GM19099 (cell line): Measurements from ENCODE around the gene MUC20.
"Not testable (repeated sequence)": the region's sequence is repeated elsewhere in the genome, so short reads cannot be mapped to it uniquely, and the experiment has no call there.

Experiments
- POLR2A ChIP-seq: IDR thresholded peaks from 3 replicates; pipeline ENCODE4 v1.6.1; 2011; ENCODE audit warnings: low read depth; ENCODE audit not compliant: insufficient read length; ENCODE audit errors: extremely low read depth

Gene MUC20

DNA sequence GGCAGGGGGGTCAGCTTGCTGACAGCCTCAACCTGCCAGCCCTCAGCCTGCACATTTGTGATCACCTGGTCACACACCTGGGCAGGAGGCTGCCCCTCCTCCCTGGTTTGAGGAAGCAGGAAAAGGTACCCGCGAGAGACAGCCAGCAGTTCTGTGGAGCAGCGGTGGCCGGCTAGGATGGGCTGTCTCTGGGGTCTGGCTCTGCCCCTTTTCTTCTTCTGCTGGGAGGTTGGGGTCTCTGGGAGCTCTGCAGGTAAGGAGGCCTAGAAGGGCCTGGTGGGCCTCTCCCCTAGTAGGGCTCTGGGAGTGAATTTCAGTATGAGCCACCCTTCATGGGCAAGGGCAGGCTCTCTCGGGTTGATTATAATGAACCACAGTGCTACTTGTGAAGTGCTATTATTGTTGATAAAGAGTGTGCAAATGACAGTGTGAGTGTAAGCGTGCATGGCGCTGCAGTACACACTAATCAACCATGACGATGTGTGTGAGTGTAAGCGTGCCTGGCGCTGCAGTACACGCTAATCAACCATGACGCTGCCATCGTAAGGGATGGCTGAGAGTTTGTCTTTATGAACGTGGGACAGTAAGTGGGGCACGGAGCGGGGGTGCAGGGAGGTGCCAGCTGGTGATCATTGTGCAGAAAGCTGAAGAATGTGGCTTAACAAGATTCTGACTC, at the start of gene MUC20:
Gene MUC20, plus strand, starts transcription at position 148 of the 676 bp plus-strand sequence. Its CDS starts 30 bp downstream, at position 178.
- TF ChIP-seq POLR2A = not testable (repeated sequence)

GRCh38 chr3:195690951-195691350, 29.8 kb upstream of the MUC20 start:
- no peak for TF ChIP-seq POLR2A

GRCh38 chr3:195692354-195692685, 28.5 kb upstream of the MUC20 start:
- no peak for TF ChIP-seq POLR2A

GRCh38 chr3:195692781-195693427, 27.9 kb upstream of the MUC20 start:
- TF ChIP-seq POLR2A = no peak

DNA sequence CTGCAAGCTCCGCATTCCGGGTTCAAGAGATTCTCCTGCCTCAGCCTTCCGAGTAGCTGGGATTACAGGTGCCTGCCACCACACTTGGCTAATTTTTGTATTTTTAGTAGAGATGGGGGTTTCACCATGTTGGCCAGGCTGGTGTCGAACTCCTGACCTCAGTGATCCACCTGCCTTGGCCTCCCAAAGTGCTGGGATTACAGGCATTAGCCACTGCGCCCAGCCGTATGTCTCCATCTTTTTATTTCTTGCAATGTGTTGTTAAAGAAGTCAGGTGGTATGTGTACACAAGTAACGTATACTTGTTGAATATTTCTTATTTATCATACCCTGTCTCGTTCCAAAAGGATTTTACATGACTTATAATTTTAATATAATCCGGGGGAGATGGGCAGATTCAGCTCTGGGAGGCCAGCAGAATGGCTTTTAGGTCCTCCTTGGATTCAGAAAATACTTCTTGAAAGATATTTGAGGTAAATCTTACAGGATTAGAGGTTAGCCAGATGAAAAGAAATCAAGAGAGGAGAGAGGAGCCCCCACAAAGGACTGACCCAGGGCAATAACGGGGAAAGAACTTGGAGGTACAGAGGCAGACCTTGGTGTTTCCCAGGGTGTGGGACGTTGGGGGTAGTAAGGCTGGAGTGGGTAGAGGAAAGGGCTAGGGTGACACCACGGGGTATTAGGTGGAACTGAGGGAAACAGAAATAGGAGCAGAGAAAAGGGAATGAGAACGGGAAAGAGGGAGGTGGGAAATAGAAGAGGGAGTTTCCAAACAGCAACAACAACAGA, 27.2 kb upstream of the MUC20 start:
- TF ChIP-seq POLR2A = no peak

DNA sequence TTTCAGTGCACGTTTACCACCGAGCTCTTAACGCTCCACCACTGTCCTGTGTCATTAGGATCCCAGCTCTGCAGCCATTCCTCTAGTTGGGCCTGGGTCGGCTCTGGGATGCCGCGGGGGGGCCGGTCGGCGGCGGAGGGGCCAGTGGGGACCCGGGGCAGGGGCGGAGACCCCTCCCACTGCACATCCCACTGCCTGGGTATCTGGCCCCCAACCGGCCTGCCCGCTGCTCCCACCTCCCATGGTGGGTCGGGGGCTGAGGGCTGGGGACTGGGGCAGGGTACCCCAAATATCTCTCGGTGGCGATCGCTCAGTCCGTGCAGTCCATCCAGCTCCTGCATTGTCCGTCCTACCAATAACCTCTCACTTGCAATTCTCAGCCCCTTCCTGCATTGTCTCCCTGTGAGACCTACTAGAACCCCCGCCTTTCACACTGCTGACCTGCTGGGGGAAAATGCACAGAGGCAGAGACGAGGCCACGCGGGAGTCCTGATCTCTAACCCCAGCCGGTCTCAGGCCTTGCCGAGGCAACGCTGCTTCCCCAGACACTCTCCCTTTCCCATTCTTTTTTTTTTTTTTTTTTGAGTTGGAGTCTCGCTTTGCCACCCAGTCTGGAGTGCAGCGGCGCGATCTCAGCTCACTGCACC, 24.0 kb upstream of the MUC20 start:
- no peak for TF ChIP-seq POLR2A

GRCh38 chr3:195697582-195698324, 23.0 kb upstream of the MUC20 start:
- TF ChIP-seq POLR2A = no peak

GRCh38 chr3:195698325-195698646, 22.5 kb upstream of the MUC20 start:
- no peak for TF ChIP-seq POLR2A

DNA sequence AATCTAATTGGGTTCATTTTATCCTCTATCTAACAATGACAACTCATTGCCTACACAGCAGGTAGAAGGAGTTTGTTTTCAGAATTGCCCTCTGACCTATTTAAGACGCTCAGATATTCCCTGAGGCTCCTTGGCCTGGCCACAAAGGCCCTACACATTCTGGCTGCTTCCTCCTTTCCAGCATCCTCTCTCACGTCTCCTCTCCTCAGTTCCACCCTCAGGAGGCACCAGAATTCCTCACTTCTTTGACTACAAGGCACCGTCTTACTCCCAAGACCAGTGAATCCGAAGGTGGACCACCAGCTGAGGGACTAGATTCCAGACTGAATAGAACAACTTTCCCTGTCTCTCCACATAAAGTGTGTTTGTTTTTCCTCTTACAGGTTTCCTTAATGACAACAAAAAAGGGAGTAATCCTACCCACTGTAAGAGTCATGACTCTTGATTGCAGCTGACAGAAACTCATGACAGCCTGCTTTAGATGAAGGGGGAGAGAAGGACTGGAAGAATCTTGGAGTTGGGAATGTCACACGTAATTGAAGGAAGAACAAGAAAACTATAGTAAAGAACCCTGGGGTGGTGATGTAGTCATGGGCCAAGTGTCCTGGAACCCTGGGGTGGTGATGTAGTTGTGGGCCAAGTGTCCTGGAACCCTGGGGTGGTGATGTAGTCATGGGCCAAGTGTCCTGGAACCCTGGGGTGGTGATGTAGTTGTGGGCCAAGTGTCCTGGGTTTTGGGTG, 22.0 kb upstream of the MUC20 start:
- TF ChIP-seq POLR2A = no peak

GRCh38 chr3:195699388-195699771, 21.4 kb upstream of the MUC20 start:
- TF ChIP-seq POLR2A = no peak

GRCh38 chr3:195699860-195700259, 20.9 kb upstream of the MUC20 start:
- no peak for TF ChIP-seq POLR2A

DNA sequence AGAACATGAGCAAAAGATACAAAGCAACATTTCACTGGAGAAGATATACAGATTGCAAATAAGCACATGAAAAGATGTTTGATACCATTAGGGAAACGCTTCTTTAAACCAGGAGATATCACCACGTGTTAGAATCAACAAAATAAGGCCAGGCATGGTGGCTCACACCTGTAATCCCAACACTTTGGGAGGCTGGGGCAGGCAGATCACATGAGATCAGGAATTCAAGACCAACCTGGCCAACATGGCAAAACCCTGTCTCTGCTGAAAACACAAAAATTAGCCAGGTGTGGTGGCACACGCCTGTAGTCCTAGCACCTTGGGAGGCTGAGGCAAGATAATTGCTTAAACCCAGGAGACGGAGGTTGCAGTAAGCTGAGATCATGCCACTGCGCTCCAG, 20.5 kb upstream of the MUC20 start:
- TF ChIP-seq POLR2A = no peak

DNA sequence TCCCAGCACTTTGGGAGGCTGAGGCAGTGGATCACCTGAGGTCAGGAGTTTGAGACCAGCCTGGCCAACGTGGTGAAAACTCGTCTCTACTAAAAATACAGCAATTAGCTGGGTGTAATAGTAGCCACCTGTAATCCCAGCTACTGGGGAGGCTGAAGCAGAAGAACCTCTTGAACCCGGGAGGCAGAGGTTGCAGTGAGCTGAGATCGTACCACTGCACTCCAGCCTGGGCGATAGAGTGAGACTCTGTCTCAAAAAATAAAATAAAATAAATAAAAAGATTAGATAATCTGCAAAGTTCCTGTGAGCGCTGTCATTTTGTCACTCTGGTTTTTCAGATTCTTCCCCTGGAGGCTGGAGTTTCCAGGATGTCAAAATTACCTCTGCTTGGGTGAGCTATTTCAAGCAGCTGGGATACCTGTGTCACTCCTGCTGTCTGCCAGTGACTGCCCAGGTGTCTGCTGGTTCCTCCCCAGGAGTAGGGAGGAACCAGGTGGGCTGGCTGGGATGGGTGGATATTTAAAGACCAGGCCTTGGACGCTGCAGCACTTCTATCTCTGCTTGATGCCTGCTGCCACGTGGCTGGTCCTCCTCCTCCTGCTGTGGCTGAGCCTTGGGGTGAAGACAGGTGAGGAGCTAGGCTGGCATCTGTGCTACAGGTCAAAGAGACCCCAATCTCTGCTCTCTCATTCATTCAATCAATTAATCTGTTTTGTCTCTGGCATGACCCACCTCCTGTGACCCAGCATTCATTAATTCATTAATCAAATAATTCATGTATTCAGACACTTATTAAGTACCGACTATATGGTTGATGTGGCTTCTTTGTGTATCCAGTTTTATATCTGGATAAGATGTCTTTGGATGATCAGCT, 19.5 kb upstream of the MUC20 start:
- no peak for TF ChIP-seq POLR2A
